ENCODE measurements around the gene LTO1. TPM values are rescaled to one million over a fixed set of nuclear protein-coding genes. Genes with fewer than 3 reads are reported as not detected.

LTO1 gene
- total RNA-seq, 1 donor from 2014 or later, result 20.0 TPM

GRCh38 chr11:69671734-69672465 is 3.3 kb downstream of the LTO1 start:
- FAIRE-seq, result no peak
- Histone ChIP-seq H2AFZ (ENCODE audit: low read depth, low read length) (no peak overlapping the region), H3K36me3 (ENCODE audit: insufficient read depth, low read length) (peaks cover 29% of the 10 kb centered on the region), H4K20me1 (ENCODE audit: insufficient read depth, low read length) (peaks cover 56% of the 10 kb centered on the region), H3K4me3 (ENCODE audit: insufficient read depth, low read depth, low read length) (no peak overlapping the region), H3K9ac (ENCODE audit: low read length) (no peak overlapping the region), H3K4me2 (ENCODE audit: low read length) (no peak overlapping the region), H3K27ac (ENCODE audit: low read depth, low read length) (no peak overlapping the region), H3K79me2 (ENCODE audit: insufficient read depth, low read length) (peaks cover 37% of the 10 kb centered on the region), H3K27me3 (ENCODE audit: insufficient read depth, low read length) (no peaks in the 10 kb centered on the region), H3K9me3 (ENCODE audit: insufficient read depth, low read depth, low read length) (no peaks in the 10 kb centered on the region), H3K4me1 (ENCODE audit: insufficient read depth, low read length) (peaks cover 14% of the 10 kb centered on the region)
- H3K4me1 Mint-ChIP-seq (ENCODE audit: low read depth, unreplicated experiment), result peaks cover 13% of the 10 kb centered on the region
- H3K9me3 Mint-ChIP-seq (ENCODE audit: unreplicated experiment), result no peaks in the 10 kb centered on the region
- no peak overlapping the region for H3K4me3 Mint-ChIP-seq (ENCODE audit: unreplicated experiment)
- no peak for TF ChIP-seq CTCF (IDR thresholded peaks at IDR 0.05; ENCODE audit: insufficient read depth, low read depth, low read length)
- TF ChIP-seq EZH2 (IDR thresholded peaks at IDR 0.05; ENCODE audit: insufficient read depth, low read length), result no peak
- H3K27ac Mint-ChIP-seq (ENCODE audit: unreplicated experiment), result no peak overlapping the region
- H3K36me3 Mint-ChIP-seq (ENCODE audit: low read depth, unreplicated experiment), result peaks cover 12% of the 10 kb centered on the region
- DNase-seq (ENCODE audit: low read depth), result no peak
- no peaks in the 10 kb centered on the region for H3K27me3 Mint-ChIP-seq (ENCODE audit: low read depth, unreplicated experiment)

GRCh38 chr11:69670158-69670845 is 4.9 kb downstream of the LTO1 start:
- Histone ChIP-seq H3K27me3 (ENCODE audit: insufficient read depth, low read length) (no peaks in the 10 kb centered on the region), H3K9ac (ENCODE audit: low read length) (peak overlapping the region; percentile 47), H3K4me3 (ENCODE audit: insufficient read depth, low read depth, low read length) (no peak overlapping the region), H3K9me3 (ENCODE audit: insufficient read depth, low read depth, low read length) (no peaks in the 10 kb centered on the region), H2AFZ (ENCODE audit: low read depth, low read length) (no peak overlapping the region), H4K20me1 (ENCODE audit: insufficient read depth, low read length) (peaks cover 56% of the 10 kb centered on the region), H3K79me2 (ENCODE audit: insufficient read depth, low read length) (peaks cover 37% of the 10 kb centered on the region), H3K36me3 (ENCODE audit: insufficient read depth, low read length) (peaks cover 29% of the 10 kb centered on the region), H3K4me1 (ENCODE audit: insufficient read depth, low read length) (peaks cover 14% of the 10 kb centered on the region), H3K27ac (ENCODE audit: low read depth, low read length) (no peak overlapping the region), H3K4me2 (ENCODE audit: low read length) (peak overlapping the region; percentile 35)
- Mint-ChIP-seq H3K4me3 (ENCODE audit: unreplicated experiment) (peak overlapping the region; percentile 64), H3K9me3 (ENCODE audit: unreplicated experiment) (no peaks in the 10 kb centered on the region), H3K4me1 (ENCODE audit: low read depth, unreplicated experiment) (peaks cover 13% of the 10 kb centered on the region), H3K36me3 (ENCODE audit: low read depth, unreplicated experiment) (peaks cover 15% of the 10 kb centered on the region), H3K27me3 (ENCODE audit: low read depth, unreplicated experiment) (no peaks in the 10 kb centered on the region), H3K27ac (ENCODE audit: unreplicated experiment) (no peak overlapping the region)
- TF ChIP-seq EZH2 (IDR thresholded peaks at IDR 0.05; ENCODE audit: insufficient read depth, low read length), result no peak
- peak; percentile 93 for TF ChIP-seq CTCF (IDR thresholded peaks at IDR 0.05; ENCODE audit: insufficient read depth, low read depth, low read length)
- peak; percentile 56 for DNase-seq (ENCODE audit: low read depth)
- FAIRE-seq, result peak; percentile 66
